ENCODE data around the gene ANK3. TPM values are rescaled to one million over a fixed set of nuclear protein-coding genes. Genes with fewer than 3 reads are reported as not detected.

Gene ANK3
- total RNA-seq, 4 donors from 2014 or later: 86.3 to 224 (median 139) TPM

DNA sequence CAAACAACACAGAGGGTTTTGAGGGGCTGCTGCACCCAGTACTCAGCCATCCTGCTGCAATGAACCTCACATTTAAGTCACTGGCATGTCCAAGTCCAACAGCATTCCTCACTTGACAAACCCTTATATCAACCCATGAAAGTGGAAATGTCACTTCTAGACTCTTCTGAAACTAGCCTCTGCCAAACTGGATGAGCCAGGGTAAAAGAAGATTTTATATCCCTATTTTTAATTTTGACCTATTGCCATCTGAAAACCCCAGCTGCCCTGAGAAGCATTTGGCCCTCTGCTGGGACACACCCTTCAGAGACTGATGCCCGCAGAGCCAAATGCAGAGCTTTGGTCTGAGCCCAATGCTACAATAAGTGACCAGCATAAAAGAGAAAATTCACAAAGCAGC is 201.1 kb downstream of the ANK3 start:
- H3K4me1 ChIP-seq: peaks cover 0 to 17% (median 0%) of the 10 kb centered on the region in 4 donors
- no peak overlapping the region for H3K4me3 ChIP-seq
- no peak for DNase-seq (ENCODE audit: low spot score in 2 of 2)
- WGBS, 2 donors: 71 to 97% methylated on average over 1 of the region's 1 CpG
- peaks cover 0 to 6% (median 0%) of the 10 kb centered on the region in 4 donors for H3K9me3 ChIP-seq
- H3K36me3 ChIP-seq: peaks cover 0 to 21% (median 0%) of the 10 kb centered on the region in 3 donors
- TF ChIP-seq EP300 (IDR thresholded peaks at IDR 0.05): no peak
- H3K27ac ChIP-seq: peak overlapping the region in 1 of 4 donors; percentile 29
- H3K27me3 ChIP-seq: no peaks in the 10 kb centered on the region

DNA sequence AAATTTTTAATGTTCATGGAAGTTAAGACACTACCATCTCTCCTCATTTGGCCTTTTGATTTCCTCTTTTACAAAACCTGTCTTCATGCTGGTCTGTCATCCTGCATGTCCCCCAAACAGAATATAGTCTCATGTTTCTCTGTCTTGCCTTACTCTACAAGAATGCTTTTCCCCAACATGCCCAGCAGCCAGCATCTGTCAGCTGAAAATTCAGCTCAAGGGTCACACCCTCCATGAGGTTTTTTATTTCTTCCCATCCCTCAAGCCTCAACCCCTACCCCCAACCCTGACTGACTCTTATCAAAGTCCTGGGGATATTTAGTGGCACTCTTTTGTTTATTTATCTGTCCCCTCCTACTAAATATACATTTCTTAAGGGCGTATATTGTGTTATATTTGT is 202.0 kb downstream of the ANK3 start:
- 85 to 89% methylated on average over 1 of the region's 1 CpG for WGBS, 2 donors
- Histone ChIP-seq H3K4me3 (no peak overlapping the region), H3K4me1 (peaks cover 0 to 20% (median 0%) of the 10 kb centered on the region in 4 donors), H3K27ac (peak overlapping the region in 1 of 4 donors; percentile 29), H3K9me3 (peaks cover 0 to 6% (median 0%) of the 10 kb centered on the region in 4 donors), H3K27me3 (no peaks in the 10 kb centered on the region), H3K36me3 (peaks cover 0 to 19% (median 0%) of the 10 kb centered on the region in 3 donors)
- no peak for DNase-seq (ENCODE audit: low spot score in 2 of 2)
- no peak for TF ChIP-seq EP300 (IDR thresholded peaks at IDR 0.05)

DNA sequence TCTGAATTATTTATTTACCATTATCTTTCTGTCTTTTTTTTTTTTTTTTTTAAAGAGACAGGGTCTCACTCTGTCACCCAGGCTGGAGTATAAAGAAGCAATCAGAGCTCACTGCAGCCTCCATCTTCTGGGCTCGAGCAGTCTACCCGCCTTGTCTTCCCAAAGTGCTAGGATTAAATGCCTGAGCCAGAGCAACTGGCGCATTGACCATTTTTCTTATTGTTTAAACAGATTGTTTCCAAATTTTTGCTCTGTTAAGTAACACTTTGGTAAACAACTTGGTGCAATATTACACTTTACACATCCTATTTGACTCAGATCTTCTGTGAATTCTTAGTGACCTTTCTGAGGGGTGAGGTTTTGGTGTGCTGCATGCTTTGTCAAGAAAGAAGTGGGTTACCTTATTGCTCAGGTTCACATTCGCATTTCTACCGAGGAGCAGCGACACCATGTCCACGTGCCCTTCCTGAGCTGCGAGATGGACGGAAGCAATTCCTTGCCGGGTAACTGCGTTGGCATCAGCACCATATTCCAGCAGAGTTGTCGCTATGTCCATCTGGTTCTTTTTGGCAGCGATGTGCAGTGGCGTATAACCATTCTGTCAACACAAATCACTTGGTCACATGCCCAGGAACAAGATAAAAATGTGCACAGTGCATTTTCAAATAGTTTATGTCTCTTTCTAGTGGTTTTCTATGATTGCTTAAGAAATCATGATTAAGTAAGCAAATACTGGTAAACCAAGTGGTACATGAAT is 203.2 kb downstream of the ANK3 start:
- DNase-seq (ENCODE audit: low spot score in 2 of 2): no peak
- 95 to 96% methylated on average over 14 of the region's 14 CpGs for WGBS, 2 donors
- TF ChIP-seq, protein P1, sequence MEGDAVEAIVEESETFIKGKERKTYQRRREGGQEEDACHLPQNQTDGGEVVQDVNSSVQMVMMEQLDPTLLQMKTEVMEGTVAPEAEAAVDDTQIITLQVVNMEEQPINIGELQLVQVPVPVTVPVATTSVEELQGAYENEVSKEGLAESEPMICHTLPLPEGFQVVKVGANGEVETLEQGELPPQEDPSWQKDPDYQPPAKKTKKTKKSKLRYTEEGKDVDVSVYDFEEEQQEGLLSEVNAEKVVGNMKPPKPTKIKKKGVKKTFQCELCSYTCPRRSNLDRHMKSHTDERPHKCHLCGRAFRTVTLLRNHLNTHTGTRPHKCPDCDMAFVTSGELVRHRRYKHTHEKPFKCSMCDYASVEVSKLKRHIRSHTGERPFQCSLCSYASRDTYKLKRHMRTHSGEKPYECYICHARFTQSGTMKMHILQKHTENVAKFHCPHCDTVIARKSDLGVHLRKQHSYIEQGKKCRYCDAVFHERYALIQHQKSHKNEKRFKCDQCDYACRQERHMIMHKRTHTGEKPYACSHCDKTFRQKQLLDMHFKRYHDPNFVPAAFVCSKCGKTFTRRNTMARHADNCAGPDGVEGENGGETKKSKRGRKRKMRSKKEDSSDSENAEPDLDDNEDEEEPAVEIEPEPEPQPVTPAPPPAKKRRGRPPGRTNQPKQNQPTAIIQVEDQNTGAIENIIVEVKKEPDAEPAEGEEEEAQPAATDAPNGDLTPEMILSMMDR (IDR thresholded peaks at IDR 0.05): no peak
- TF ChIP-seq EP300 (IDR thresholded peaks at IDR 0.05) (no peak), POLR2A (IDR thresholded peaks at IDR 0.05) (no peak)
- Histone ChIP-seq H3K4me3 (no peak overlapping the region), H3K27me3 (no peaks in the 10 kb centered on the region), H3K9me3 (peaks cover 0 to 6% (median 0%) of the 10 kb centered on the region in 4 donors), H3K36me3 (peaks cover 0 to 10% (median 0%) of the 10 kb centered on the region in 3 donors), H3K27ac (peak overlapping the region in 1 of 4 donors; percentile 56), H3K4me1 (peaks cover 0 to 26% (median 0%) of the 10 kb centered on the region in 4 donors)

DNA sequence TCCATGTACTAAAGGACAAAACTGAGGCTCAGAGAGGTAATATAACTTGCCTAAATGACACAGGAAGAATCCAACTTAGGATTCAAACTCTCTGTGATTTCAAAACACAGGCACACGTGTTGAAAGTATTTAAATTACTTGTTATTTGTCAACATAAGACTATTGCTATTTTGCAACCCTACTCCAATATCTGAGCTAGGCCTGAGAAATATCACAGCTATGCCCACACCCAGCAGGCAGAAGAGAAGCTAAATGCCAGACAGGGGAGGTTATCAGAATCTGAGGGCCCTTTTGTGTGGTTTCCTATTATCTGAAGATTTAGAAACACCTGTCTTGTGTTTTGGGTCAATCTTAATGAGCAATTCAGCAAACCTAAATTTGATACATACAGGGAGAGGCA is 204.3 kb downstream of the ANK3 start:
- Histone ChIP-seq H3K9me3 (no peaks in the 10 kb centered on the region), H3K27ac (peak overlapping the region in 3 of 4 donors; percentile 16 to 56 (median 50)), H3K4me3 (no peak overlapping the region), H3K27me3 (no peaks in the 10 kb centered on the region), H3K36me3 (no peaks in the 10 kb centered on the region), H3K4me1 (peaks cover 0 to 26% (median 0%) of the 10 kb centered on the region in 4 donors)
- DNase-seq (ENCODE audit: low spot score in 2 of 2): no peak
- WGBS, 2 donors: 39 to 46% methylated on average over 1 of the region's 1 CpG
- TF ChIP-seq, protein P1 (IDR thresholded peaks at IDR 0.05): no peak
- TF ChIP-seq POLR2A (IDR thresholded peaks at IDR 0.05) (no peak), EP300 (IDR thresholded peaks at IDR 0.05) (no peak)

DNA sequence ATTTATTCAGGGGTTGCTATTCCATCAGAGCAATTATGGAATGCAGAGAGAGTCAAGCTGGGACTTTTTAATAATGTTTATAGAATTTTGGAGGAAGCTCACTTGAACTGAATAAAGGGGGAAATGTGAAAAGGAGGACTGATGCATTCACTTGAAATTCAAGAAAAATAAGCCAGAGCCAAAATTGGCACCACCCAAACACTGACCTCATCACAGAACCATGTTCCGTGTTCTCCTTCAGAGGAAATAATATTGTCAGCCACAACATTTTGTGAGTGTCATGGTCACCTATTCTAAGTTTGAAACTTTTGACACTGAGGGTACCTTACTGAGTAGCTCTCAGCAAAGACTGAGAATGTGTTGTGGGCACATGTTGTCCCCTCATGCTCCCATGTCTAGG is 207.0 kb downstream of the ANK3 start:
- Histone ChIP-seq H3K27ac (peak overlapping the region in 2 of 4 donors; percentile 65 to 81), H3K27me3 (no peaks in the 10 kb centered on the region), H3K4me3 (no peak overlapping the region), H3K4me1 (peaks cover 0 to 20% (median 0%) of the 10 kb centered on the region in 4 donors), H3K9me3 (no peaks in the 10 kb centered on the region), H3K36me3 (peaks cover 0 to 4% (median 0%) of the 10 kb centered on the region in 3 donors)
- TF ChIP-seq, protein P1 (IDR thresholded peaks at IDR 0.05): no peak
- TF ChIP-seq POLR2A (IDR thresholded peaks at IDR 0.05) (no peak), EP300 (IDR thresholded peaks at IDR 0.05) (no peak)
- WGBS, 2 donors: 15 to 22% methylated on average over 1 of the region's 1 CpG
- DNase-seq (ENCODE audit: low spot score in 2 of 2): no peak

DNA sequence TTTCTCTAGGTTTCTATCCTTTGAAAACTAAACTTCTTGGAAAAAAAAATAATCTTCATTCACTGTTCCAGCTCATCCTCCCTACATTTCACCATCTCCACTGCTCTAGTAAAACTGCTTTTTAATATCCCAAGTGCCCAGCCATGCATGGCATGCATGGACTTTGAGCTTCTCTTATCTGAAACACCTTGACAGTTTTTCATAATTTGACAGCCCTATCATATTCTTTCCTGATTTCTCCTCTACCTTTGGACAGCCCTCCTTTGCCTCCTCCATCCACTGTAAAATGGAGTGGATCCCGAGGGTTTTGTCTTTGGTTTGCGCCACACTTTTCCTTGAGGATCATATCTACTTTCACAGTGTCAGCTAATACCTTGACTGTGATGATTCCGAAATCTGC is 212.8 kb downstream of the ANK3 start:
- Histone ChIP-seq H3K4me1 (no peaks in the 10 kb centered on the region), H3K4me3 (no peak overlapping the region), H3K27ac (no peak overlapping the region), H3K27me3 (no peaks in the 10 kb centered on the region), H3K36me3 (peaks cover 0 to 8% (median 0%) of the 10 kb centered on the region in 3 donors), H3K9me3 (no peaks in the 10 kb centered on the region)
- TF ChIP-seq EP300 (IDR thresholded peaks at IDR 0.05) (no peak), POLR2A (IDR thresholded peaks at IDR 0.05) (no peak)
- TF ChIP-seq, protein P1 (IDR thresholded peaks at IDR 0.05): no peak
- no peak for DNase-seq (ENCODE audit: low spot score in 2 of 2)
- WGBS, 2 donors: 74 to 78% methylated on average over 3 of the region's 3 CpGs

All from tibial nerve (tissue), 4 donors.